Effector memory CD8-positive, alpha-beta T cell (primary cell): Measurements from ENCODE around the gene CLC.
"Not testable (repeated sequence)": the region's sequence is repeated elsewhere in the genome, so short reads cannot be mapped to it uniquely, and the experiment has no call there.

ENCODE experiments used
- ATAC-seq: fragments of 150-1000 bp; cut with Tn5 transposase; replicated peaks from 2 replicates; pipeline ENCODE4 v1.10.0; 2021; ENCODE audit warnings: mild to moderate bottlenecking, moderate library complexity
- DNase-seq, 3 experiments: peaks; one replicate each; pipeline ENCODE4 v3.0.0; 2021
- H3K27ac Mint-ChIP-seq, 2 donors: one replicate each; pipeline ENCODE4 v1.8.0; 2022; ENCODE audit warnings: mild to moderate bottlenecking in 2 of 2, mixed read lengths in 2 of 2, moderate library complexity in 2 of 2
- H3K27me3 Mint-ChIP-seq, 2 donors: one replicate each; pipeline ENCODE4 v1.8.0; 2022; ENCODE audit warnings: mixed read lengths in 2 of 2
- H3K36me3 Mint-ChIP-seq: one replicate; pipeline ENCODE4 v1.8.0; 2022; ENCODE audit warnings: mild to moderate bottlenecking, moderate library complexity, mixed read lengths; ENCODE audit not compliant: insufficient read depth
- H3K4me1 Mint-ChIP-seq, 2 donors: one replicate each; pipeline ENCODE4 v1.8.0; 2022; ENCODE audit warnings: low read depth in 2 of 2, mixed read lengths in 2 of 2
- H3K4me3 Mint-ChIP-seq, 2 donors: one replicate each; pipeline ENCODE4 v1.8.0; 2022; ENCODE audit warnings: mild to moderate bottlenecking in 2 of 2, mixed read lengths in 2 of 2, moderate library complexity in 2 of 2
- H3K9me3 Mint-ChIP-seq, 2 donors: one replicate each; pipeline ENCODE4 v1.8.0; 2022; ENCODE audit warnings: mixed read lengths in 2 of 2

The CLC gene

DNA sequence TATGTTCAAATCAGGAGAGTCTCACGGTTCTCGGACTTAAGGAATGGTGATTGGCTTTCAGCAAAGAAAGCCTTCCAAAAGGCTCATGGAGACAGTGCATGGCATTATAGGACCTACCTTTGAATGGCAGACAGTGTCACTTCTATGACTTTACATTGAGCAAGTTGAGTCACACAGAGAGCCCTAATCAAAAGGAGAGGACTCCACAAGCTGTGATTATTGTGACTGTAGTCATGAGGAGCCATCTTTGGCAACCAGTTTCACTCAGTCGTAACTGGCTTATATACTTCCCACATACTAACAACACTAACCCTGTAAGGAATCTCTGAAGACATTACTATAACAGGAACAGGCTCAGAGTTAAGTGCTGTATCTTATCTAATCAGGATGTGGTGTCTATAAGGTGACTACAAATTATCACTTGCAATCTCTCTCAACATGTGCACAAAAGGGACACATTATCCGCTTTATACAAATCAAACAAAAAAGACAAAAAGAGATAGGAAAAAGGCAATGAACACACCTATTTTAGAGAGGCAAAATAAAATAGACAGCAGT, 27.4 kb downstream of the CLC start:
- Mint-ChIP-seq H3K4me3 (no peak overlapping the region), H3K9me3 (peaks cover 0 to 1% of the 10 kb centered on the region in 2 donors), H3K27me3 (peaks cover 13 to 21% of the 10 kb centered on the region in 2 donors), H3K36me3 (no peaks in the 10 kb centered on the region), H3K4me1 (peaks cover 0 to 5% of the 10 kb centered on the region in 2 donors), H3K27ac (no peak overlapping the region)
- no peak for DNase-seq
- ATAC-seq: no peak

GRCh38 chr19:39709026-39709872, 28.6 kb downstream of the CLC start:
- Mint-ChIP-seq H3K4me1 (peaks cover 0 to 5% of the 10 kb centered on the region in 2 donors), H3K36me3 (no peaks in the 10 kb centered on the region), H3K27me3 (peaks cover 9 to 12% of the 10 kb centered on the region in 2 donors), H3K9me3 (no peaks in the 10 kb centered on the region), H3K27ac (no peak overlapping the region), H3K4me3 (no peak overlapping the region)
- no peak for DNase-seq
- ATAC-seq: no peak

- peaks cover 0 to 5% of the 10 kb centered on the region in 2 donors for H3K4me1 Mint-ChIP-seq
- no peak overlapping the region for H3K4me3 Mint-ChIP-seq
These were observed 29.2 kb downstream of the CLC start for GRCh38 chr19:39708594-39708993.

DNA sequence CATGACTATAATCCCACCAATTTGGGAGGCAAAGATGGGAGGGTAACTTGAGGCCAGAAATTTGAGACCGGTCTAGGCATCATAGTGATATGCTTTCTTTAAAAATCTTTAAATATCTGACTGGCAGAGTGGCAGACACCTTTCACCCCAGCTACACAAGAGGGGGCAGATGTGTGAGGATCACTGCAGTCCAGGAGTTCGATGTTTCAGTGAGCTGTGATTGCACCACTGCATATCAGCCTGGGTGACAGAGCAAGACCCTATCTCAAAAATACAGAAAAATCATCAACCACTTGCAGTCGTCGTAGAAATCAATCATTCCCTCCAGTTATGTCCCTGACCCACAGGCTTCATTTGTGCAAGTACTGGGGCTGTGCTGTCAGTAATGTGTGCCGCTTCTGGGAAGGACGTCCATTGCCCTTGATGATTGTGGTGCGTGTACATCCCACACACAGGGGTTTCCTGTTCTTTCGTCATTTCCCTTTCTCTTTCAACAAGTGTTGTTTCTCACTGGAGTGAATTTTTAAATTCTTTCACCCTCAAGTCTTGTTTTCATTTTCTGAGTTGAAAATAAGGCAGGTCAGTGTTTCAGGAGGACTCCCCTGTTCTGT, 32.1 kb downstream of the CLC start:
- H3K36me3 Mint-ChIP-seq: no peaks in the 10 kb centered on the region
- peaks cover 16 to 17% of the 10 kb centered on the region in 2 donors for H3K27me3 Mint-ChIP-seq
- no peaks in the 10 kb centered on the region for H3K9me3 Mint-ChIP-seq
- H3K4me1 Mint-ChIP-seq: peaks cover 0 to 5% of the 10 kb centered on the region in 2 donors
- no peak overlapping the region for H3K4me3 Mint-ChIP-seq
- ATAC-seq: no peak
- DNase-seq: no peak
- no peak overlapping the region for H3K27ac Mint-ChIP-seq

More at GRCh38 chr19:39708594-39708993, 29.2 kb downstream of the CLC start:
- peaks cover 6 to 9% of the 10 kb centered on the region in 2 donors for H3K27me3 Mint-ChIP-seq
- no peak overlapping the region for H3K27ac Mint-ChIP-seq
- DNase-seq: no peak
- ATAC-seq: no peak
- H3K9me3 Mint-ChIP-seq: no peaks in the 10 kb centered on the region
- no peaks in the 10 kb centered on the region for H3K36me3 Mint-ChIP-seq

- ATAC-seq (no peak), DNase-seq (no peak)
- Mint-ChIP-seq H3K27me3 (peaks cover 24% of the 10 kb centered on the region in 2 donors), H3K36me3 (no peaks in the 10 kb centered on the region), H3K4me3 (no peak within 1 kb of the TSS), H3K9me3 (no peaks in the 10 kb centered on the region), H3K4me1 (peaks cover 0 to 5% of the 10 kb centered on the region in 2 donors), H3K27ac (peak within 1 kb of the TSS in 1 of 2 donors; percentile 0)
These were observed 33.4 kb downstream of the CLC start, which contains the start of gene LGALS14 for GRCh38 chr19:39704181-39705044. TSS of gene LGALS14 (plus strand) at chr19:39704481. CDS start at chr19:39704529, 48 bp downstream.

DNA sequence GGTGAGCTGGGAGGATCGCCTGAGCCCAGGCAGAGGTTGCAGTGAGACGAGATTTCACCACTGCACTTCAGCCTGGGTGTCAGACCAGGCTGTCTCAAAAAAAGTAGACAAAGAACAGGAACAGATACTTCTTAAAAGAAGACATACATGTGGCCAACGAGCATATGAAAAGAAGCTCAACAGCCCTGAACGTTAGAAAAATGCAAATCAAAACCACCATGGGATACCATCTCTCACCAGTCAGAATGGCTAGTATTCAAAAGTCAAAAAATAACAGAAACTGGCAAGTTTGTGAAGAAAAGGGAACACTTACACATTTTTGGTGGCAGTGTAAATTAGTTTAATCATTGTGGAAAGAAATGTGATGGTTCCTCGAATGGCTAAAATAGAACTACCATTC, 36.5 kb downstream of the CLC start:
- no peak overlapping the region for H3K27ac Mint-ChIP-seq
- peaks cover 41 to 49% of the 10 kb centered on the region in 2 donors for H3K27me3 Mint-ChIP-seq
- H3K36me3 Mint-ChIP-seq: no peaks in the 10 kb centered on the region
- H3K4me3 Mint-ChIP-seq: no peak overlapping the region
- H3K4me1 Mint-ChIP-seq: peaks cover 0 to 5% of the 10 kb centered on the region in 2 donors
- no peaks in the 10 kb centered on the region for H3K9me3 Mint-ChIP-seq
- DNase-seq (no peak), ATAC-seq (no peak)

GRCh38 chr19:39698535-39698934, 39.3 kb downstream of the CLC start:
- ATAC-seq (no peak), DNase-seq (no peak)
- Mint-ChIP-seq H3K36me3 (no peaks in the 10 kb centered on the region), H3K4me3 (no peak overlapping the region), H3K27me3 (peaks cover 51 to 76% of the 10 kb centered on the region in 2 donors), H3K27ac (no peak overlapping the region), H3K9me3 (no peaks in the 10 kb centered on the region), H3K4me1 (no peaks in the 10 kb centered on the region)

DNA sequence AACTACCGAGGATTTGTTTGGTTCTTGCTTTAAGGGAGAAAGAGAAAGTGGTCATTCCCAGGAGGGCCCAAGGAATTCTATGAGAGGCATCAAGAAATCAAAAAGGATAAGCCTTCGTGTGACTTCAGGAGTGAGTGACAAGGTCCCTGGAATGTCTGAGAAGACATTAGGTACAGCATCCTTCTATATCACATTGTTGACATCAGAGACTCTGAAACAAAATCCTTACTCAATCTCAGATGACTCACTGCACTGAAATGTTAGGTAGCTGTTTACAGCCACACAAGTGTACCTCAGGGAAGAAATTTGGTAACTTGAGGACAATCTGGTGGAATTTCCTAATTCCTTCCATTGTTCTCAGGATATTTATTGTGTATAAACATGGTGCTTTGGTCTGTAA, 41.4 kb downstream of the CLC start:
- Mint-ChIP-seq H3K27ac (no peak overlapping the region), H3K4me3 (no peak overlapping the region), H3K36me3 (no peaks in the 10 kb centered on the region), H3K27me3 (peaks cover 55 to 82% of the 10 kb centered on the region in 2 donors), H3K9me3 (no peaks in the 10 kb centered on the region), H3K4me1 (no peaks in the 10 kb centered on the region)
- DNase-seq: no peak
- ATAC-seq: no peak

DNA sequence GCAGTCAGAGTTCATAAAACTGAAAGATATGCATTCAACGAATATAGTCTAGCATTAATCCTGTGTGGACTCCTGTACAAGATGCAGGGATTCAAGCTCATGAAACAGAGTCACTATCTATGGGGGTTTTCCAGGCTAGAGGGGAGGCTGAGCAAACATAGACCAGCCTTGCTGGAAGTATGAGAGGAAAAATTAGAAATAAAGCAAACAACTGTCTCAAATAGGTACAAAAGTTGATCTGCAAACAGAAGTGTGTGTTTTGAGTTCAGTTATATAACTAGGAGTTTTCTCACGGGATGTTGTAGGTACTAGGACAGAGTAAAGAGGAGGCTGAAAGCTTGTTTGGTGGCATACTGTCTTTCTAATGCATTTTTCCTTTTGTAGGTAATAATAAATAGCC, 42.1 kb downstream of the CLC start:
- no peaks in the 10 kb centered on the region for H3K9me3 Mint-ChIP-seq
- no peak for DNase-seq
- no peaks in the 10 kb centered on the region for H3K36me3 Mint-ChIP-seq
- no peak overlapping the region for H3K27ac Mint-ChIP-seq
- H3K4me1 Mint-ChIP-seq: no peaks in the 10 kb centered on the region
- peaks cover 50 to 76% of the 10 kb centered on the region in 2 donors for H3K27me3 Mint-ChIP-seq
- no peak overlapping the region for H3K4me3 Mint-ChIP-seq
- ATAC-seq: no peak

DNA sequence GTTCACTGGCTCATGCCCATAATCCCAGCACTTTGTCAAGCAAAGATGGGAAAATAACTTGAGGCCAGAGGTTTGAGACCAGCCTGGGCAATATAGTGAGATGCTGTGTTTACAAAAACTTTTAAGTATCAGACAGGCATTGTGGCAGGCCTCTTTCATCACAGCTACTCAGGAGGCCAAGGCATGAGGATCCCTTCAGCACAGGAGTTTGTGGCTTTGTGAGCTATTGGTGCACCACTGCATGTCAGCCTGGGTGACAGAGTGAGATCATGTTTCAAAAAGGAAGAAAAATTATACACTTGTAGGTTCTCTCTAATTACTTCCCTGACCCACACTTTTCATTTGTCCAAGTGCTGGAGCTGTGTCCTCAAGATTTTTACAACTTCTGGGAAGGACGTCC, 45.0 kb downstream of the CLC start:
- Mint-ChIP-seq H3K27ac (no peak overlapping the region), H3K27me3 (peaks cover 30 to 58% of the 10 kb centered on the region in 2 donors)
- ATAC-seq: no peak

DNA sequence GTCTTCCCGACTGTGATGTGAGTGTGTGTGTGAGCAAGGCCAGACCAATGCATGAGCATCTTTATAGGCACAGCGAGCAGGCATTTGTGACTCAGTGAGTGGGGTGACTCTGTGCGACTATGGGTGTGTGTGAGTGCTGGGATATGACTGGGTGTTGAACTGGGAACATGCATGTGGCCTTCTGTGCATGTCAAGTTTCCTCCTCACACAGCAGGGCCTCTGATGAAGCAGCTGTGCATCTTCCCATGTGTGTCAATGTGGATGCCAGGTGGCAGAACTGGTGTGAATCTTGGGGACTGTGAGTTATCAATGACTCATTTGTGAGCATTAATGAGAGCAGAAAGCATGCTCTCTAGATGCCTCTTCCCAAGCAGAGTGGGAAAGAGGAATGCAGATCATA, 45.7 kb downstream of the CLC start:
- Mint-ChIP-seq H3K27me3 (peaks cover 25 to 53% of the 10 kb centered on the region in 2 donors), H3K9me3 (no peaks in the 10 kb centered on the region), H3K27ac (no peak overlapping the region), H3K4me3 (no peak overlapping the region), H3K36me3 (no peaks in the 10 kb centered on the region), H3K4me1 (no peaks in the 10 kb centered on the region)
- no peak for ATAC-seq
- no peak for DNase-seq

More for the DNA sequence above, 45.0 kb downstream of the CLC start:
- Mint-ChIP-seq H3K4me3 (no peak overlapping the region), H3K9me3 (no peaks in the 10 kb centered on the region), H3K36me3 (no peaks in the 10 kb centered on the region), H3K4me1 (no peaks in the 10 kb centered on the region)
- no peak for DNase-seq

DNA sequence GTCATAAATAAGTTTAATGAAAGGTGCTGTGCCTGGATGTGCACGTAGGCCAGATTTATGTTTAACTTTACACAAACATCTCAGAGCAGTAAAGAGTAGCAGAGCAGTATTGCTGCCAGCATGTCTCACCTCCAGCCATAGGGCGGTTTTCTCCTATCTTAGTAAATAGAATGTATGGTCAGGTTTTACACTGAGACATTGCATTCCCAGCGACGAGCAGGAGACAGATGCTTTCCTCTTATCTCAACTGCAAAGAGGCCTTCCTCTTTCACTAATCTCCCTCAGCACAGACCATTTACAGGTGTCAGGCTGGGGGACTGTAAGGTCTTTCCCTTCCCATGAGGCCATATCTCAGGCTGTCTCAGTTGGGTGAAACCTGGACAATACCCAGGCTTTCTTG, 49.2 kb downstream of the CLC start:
- H3K27ac Mint-ChIP-seq, H3K9me3 Mint-ChIP-seq, H3K4me3 Mint-ChIP-seq: not testable (repeated sequence)

DNA sequence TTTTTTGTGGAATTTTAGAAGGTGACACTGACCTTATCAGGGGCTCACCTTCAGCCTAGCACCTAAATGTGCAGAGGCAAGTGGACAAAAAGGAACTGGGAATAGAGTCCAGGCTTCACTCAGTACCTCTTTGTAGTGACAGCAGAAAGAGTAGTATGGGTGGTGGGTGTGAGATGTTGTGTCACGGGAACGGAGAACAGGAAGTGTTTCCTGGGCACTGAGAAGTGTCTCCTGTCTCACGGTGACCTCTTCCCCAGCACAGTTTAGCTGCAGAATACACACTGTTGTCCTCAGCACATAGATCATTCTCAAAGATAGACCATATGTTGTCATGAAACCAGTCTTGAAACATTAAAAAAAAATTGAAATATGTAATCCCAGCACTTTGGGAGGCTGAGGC, 51.1 kb downstream of the CLC start:
- H3K27ac Mint-ChIP-seq: no peak overlapping the region
- H3K27me3 Mint-ChIP-seq: peaks cover 7 to 32% of the 10 kb centered on the region in 2 donors
- no peaks in the 10 kb centered on the region for H3K9me3 Mint-ChIP-seq
- no peaks in the 10 kb centered on the region for H3K36me3 Mint-ChIP-seq
- no peaks in the 10 kb centered on the region for H3K4me1 Mint-ChIP-seq
- ATAC-seq: no peak
- no peak overlapping the region for H3K4me3 Mint-ChIP-seq
- DNase-seq: no peak

More for the DNA sequence above, 49.2 kb downstream of the CLC start:
- not testable (repeated sequence) for H3K36me3 Mint-ChIP-seq, DNase-seq, ATAC-seq, H3K4me1 Mint-ChIP-seq
- H3K27me3 Mint-ChIP-seq: peaks cover 19 to 39% of the 10 kb centered on the region in 2 donors
